Calu3 (cell line): ENCODE measurements around the gene SLC25A25. TPM values are rescaled to one million over a fixed set of nuclear protein-coding genes. Genes with fewer than 3 reads are reported as not detected.
"Not testable (repeated sequence)": the region's sequence is repeated elsewhere in the genome, so short reads cannot be mapped to it uniquely, and the experiment has no call there.

Experiments
- BruUV-seq: library from RNA; stranded (reverse); fragments of 400-500 nt; replicated peaks from 2 replicates; lab custom pipeline; 2021; lab: Mats Ljungman, UMichigan
- CTCF ChIA-PET: fragments of 300-600 bp; sonication (Branson Sonifier 250); formaldehyde crosslinking; loops from one replicate; lab custom pipeline; 2022; ENCODE audit warnings: antibody characterized with exemption; lab: Charles Lee
- DNase-seq: peaks from one replicate; pipeline ENCODE4 v3.0.0; 2022
- H3K27ac Mint-ChIP-seq: one replicate; pipeline ENCODE4 v1.8.0; 2022; ENCODE audit warnings: mixed read lengths; ENCODE audit not compliant: unreplicated experiment
- H3K27me3 Mint-ChIP-seq: one replicate; pipeline ENCODE4 v1.8.0; 2022; ENCODE audit warnings: mixed read lengths; ENCODE audit not compliant: unreplicated experiment
- H3K36me3 Mint-ChIP-seq: one replicate; pipeline ENCODE4 v1.8.0; 2022; ENCODE audit warnings: mild to moderate bottlenecking, moderate library complexity, mixed read lengths; ENCODE audit not compliant: insufficient read depth, unreplicated experiment
- H3K4me1 Mint-ChIP-seq: one replicate; pipeline ENCODE4 v1.8.0; 2022; ENCODE audit warnings: mild to moderate bottlenecking, low read depth, mixed read lengths; ENCODE audit not compliant: unreplicated experiment
- H3K4me3 Mint-ChIP-seq: one replicate; pipeline ENCODE4 v1.8.0; 2022; ENCODE audit warnings: mild to moderate bottlenecking, low read depth, moderate library complexity, mixed read lengths; ENCODE audit not compliant: unreplicated experiment
- H3K9me3 Mint-ChIP-seq: one replicate; pipeline ENCODE4 v1.8.0; 2022; ENCODE audit warnings: low read depth, mixed read lengths; ENCODE audit not compliant: unreplicated experiment
- CTCF ChIP-seq: fragments of 200-600 bp; IDR thresholded peaks from one replicate; pipeline ENCODE4 v1.8.0; 2022; ENCODE audit warnings: antibody characterized with exemption; ENCODE audit not compliant: unreplicated experiment
- intact Hi-C: fragments of 100-400 bp; cut with micrococcal nuclease; formaldehyde crosslinking; loops from one replicate; pipeline ENCODE4 v1.10.0; 2022; ENCODE audit not compliant: unreplicated experiment
- total RNA-seq: library from RNA; stranded (reverse); gene quantifications from 2 replicates; pipeline ENCODE4 v1.2.3, GENCODE V29; 2022

Gene SLC25A25
- total RNA-seq, 1 experiment from 2014 or later, result 19.5 TPM

- no TSS peak for BruUV-seq
- intact Hi-C loops, result no loop called here
- TF ChIP-seq CTCF, result no peak
- H3K27ac Mint-ChIP-seq, result no peak overlapping the region
- no peak for DNase-seq
- CTCF ChIA-PET, result interaction anchor here (0.7 kb wide), 1 partner anchor 20 kb away, joined by 6 read pairs; no protein-coding TSS in a partner anchor
- H3K4me3 Mint-ChIP-seq, result no peak overlapping the region
- H3K36me3 Mint-ChIP-seq, result no peaks in the 10 kb centered on the region
- H3K27me3 Mint-ChIP-seq, result no peaks in the 10 kb centered on the region
- H3K9me3 Mint-ChIP-seq, result no peaks in the 10 kb centered on the region
- H3K4me1 Mint-ChIP-seq, result no peaks in the 10 kb centered on the region
These were observed 40.3 kb upstream of the SLC25A25 start for GRCh38 chr9:128027705-128028104.

DNA sequence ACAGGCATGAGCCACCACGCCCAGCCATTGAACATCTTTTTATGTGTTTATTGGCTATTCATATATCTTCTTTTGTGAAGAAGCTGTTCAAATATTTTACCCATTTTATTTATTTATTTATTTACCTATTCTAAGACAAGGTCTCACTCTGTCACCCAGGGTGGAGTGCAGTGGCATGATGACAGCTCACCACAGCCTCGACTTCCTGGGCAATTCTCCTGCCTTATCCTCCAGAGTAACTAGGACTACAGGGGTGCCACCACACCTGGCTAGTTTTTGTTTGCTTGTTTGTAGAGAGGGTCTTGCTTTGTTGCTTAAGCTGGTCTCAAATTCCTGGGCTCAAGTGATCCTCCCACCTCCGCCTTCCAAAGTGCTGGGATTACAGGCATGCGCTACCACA, 34.4 kb upstream of the SLC25A25 start:
- no peak for DNase-seq
- H3K36me3 Mint-ChIP-seq, result no peaks in the 10 kb centered on the region
- CTCF ChIA-PET, result interaction anchor here (0.7 to 2.8 kb wide), 2 partner anchors 90 to 96 kb away, joined by 3 to 16 read pairs; no protein-coding TSS in a partner anchor
- no peaks in the 10 kb centered on the region for H3K27me3 Mint-ChIP-seq
- no peak overlapping the region for H3K4me3 Mint-ChIP-seq
- intact Hi-C loops, result no loop called here
- H3K9me3 Mint-ChIP-seq, result no peaks in the 10 kb centered on the region
- no peak for TF ChIP-seq CTCF
- no TSS peak for BruUV-seq
- H3K27ac Mint-ChIP-seq, result no peak overlapping the region
- no peaks in the 10 kb centered on the region for H3K4me1 Mint-ChIP-seq

GRCh38 chr9:128034821-128035652, 33.0 kb upstream of the SLC25A25 start:
- Mint-ChIP-seq H3K4me3 (no peak overlapping the region), H3K36me3 (no peaks in the 10 kb centered on the region), H3K27ac (no peak overlapping the region), H3K4me1 (no peaks in the 10 kb centered on the region), H3K9me3 (no peaks in the 10 kb centered on the region), H3K27me3 (no peaks in the 10 kb centered on the region)
- TF ChIP-seq CTCF, result peak; percentile 78
- intact Hi-C loops, result loop anchor here (1.0 kb wide), 1 partner anchor 92 kb away; no protein-coding TSS in a partner anchor
- CTCF ChIA-PET, result interaction anchor here (0.5 to 2.8 kb wide), 10 partner anchors 17 to 264 kb away, joined by 3 to 16 read pairs (median 4); no protein-coding TSS in a partner anchor
- BruUV-seq, result no TSS peak
- peak; percentile 79 for DNase-seq

GRCh38 chr9:128036522-128036921, 31.5 kb upstream of the SLC25A25 start:
- CTCF ChIA-PET, H3K27ac Mint-ChIP-seq, intact Hi-C loops, H3K4me3 Mint-ChIP-seq, H3K4me1 Mint-ChIP-seq, H3K27me3 Mint-ChIP-seq, H3K36me3 Mint-ChIP-seq, DNase-seq, H3K9me3 Mint-ChIP-seq, BruUV-seq: not testable (repeated sequence)

DNA sequence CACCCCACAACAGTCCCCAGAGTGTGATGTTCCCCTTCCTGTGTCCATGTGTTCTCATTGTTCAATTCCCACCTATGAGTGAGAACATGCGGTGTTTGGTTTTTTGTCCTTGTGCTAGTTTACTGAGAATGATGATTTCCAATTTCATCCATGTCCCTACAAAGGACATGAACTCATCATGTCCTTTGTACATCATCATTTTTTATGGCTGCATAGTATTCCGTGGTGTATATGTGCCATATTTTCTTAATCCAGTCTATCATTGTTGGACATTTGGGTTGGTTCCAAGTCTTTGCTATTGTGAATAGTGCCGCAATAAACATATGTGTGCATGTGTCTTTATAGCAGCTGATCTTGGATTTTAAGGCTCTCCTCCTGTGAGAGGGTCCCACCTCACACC, 27.2 kb upstream of the SLC25A25 start:
- H3K4me1 Mint-ChIP-seq, DNase-seq, H3K4me3 Mint-ChIP-seq, H3K27ac Mint-ChIP-seq, H3K27me3 Mint-ChIP-seq, intact Hi-C loops, H3K9me3 Mint-ChIP-seq, H3K36me3 Mint-ChIP-seq, BruUV-seq, CTCF ChIA-PET: not testable (repeated sequence)
